BJ (cell line): ENCODE measurements around the gene CTNNA2. TPM values are rescaled to one million over a fixed set of nuclear protein-coding genes. Genes with fewer than 3 reads are reported as not detected.

Experiments
- CTCF ChIA-PET: fragments of 350-600 bp; formaldehyde crosslinking; extraction: SDS; loops from one replicate; lab custom pipeline; 2021; ENCODE audit warnings: antibody characterized with exemption, inconsistent platforms; lab: Yijun Ruan, JAX
- POLR2A ChIA-PET: fragments of 300-600 bp; sonication (Branson Sonifier 250); formaldehyde crosslinking; extraction: SDS; loops from one replicate; lab custom pipeline; 2021; ENCODE audit warnings: antibody characterized with exemption; lab: Charles Lee
- DNase-seq: peaks from one replicate; pipeline ENCODE4 v3.0.0-alpha.2; 2011; ENCODE audit warnings: low read depth
- H3K27me3 ChIP-seq: 2 replicates; pipeline ENCODE4 v1.6.0; 2011; ENCODE audit warnings: low read length; ENCODE audit not compliant: control insufficient read depth, insufficient read depth
- H3K36me3 ChIP-seq: 2 replicates; pipeline ENCODE4 v1.5.1; 2011; ENCODE audit warnings: low read length; ENCODE audit not compliant: control insufficient read depth, insufficient read depth
- H3K4me3 ChIP-seq: 2 replicates; pipeline ENCODE4 v1.5.1; 2011; ENCODE audit warnings: low read depth, mild to moderate bottlenecking, control low read depth, low read length
- polyA plus RNA-seq: library from polyadenylated mRNA; depleted of rRNA; stranded (reverse); fragments of >200 nt; gene quantifications from 2 replicates; pipeline ENCODE4 v1.2.3, GENCODE V29; 2011
- TF ChIP-seq, protein P1 (sequence below): IDR thresholded peaks from 2 replicates; pipeline ENCODE4 v1.5.1; 2011; ENCODE audit warnings: low read depth, mild to moderate bottlenecking, control low read depth, inconsistent platforms, low read length, moderate library complexity; ENCODE audit not compliant: insufficient read depth

Gene CTNNA2
- polyA plus RNA-seq, 1 experiment, result not detected

- POLR2A ChIA-PET, result no interaction called here
- no peaks in the 10 kb centered on the region for H3K36me3 ChIP-seq
- H3K27me3 ChIP-seq, result no peaks in the 10 kb centered on the region
- TF ChIP-seq, protein P1, sequence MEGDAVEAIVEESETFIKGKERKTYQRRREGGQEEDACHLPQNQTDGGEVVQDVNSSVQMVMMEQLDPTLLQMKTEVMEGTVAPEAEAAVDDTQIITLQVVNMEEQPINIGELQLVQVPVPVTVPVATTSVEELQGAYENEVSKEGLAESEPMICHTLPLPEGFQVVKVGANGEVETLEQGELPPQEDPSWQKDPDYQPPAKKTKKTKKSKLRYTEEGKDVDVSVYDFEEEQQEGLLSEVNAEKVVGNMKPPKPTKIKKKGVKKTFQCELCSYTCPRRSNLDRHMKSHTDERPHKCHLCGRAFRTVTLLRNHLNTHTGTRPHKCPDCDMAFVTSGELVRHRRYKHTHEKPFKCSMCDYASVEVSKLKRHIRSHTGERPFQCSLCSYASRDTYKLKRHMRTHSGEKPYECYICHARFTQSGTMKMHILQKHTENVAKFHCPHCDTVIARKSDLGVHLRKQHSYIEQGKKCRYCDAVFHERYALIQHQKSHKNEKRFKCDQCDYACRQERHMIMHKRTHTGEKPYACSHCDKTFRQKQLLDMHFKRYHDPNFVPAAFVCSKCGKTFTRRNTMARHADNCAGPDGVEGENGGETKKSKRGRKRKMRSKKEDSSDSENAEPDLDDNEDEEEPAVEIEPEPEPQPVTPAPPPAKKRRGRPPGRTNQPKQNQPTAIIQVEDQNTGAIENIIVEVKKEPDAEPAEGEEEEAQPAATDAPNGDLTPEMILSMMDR, result peak; percentile 43
- H3K4me3 ChIP-seq, result no peak overlapping the region
- DNase-seq, result no peak
- CTCF ChIA-PET, result interaction anchor here (0.6 to 2.7 kb wide), 9 partner anchors 8 to 201 kb away, joined by 3 to 19 read pairs (median 4); no protein-coding TSS in a partner anchor
Observed at GRCh38 chr2:79855264-79856006, 342.6 kb downstream of the CTNNA2 start.

DNA sequence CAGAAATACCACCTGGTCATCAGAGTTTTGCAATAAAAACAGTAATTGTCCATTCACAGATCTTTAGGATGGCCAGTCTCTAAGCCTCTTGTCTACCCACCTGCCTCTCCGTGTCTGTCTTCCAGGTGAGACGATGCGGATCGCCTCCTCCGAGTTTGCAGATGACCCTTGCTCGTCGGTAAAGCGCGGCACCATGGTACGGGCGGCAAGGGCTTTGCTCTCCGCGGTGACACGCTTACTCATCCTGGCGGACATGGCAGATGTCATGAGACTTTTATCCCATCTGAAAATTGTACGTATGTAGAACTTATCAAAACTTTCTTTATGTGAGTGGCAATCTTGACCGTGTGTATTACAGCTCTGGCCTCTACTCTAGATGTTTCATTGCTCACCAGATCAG, 345.0 kb downstream of the CTNNA2 start:
- H3K27me3 ChIP-seq, result no peaks in the 10 kb centered on the region
- no peak overlapping the region for H3K4me3 ChIP-seq
- POLR2A ChIA-PET, result no interaction called here
- CTCF ChIA-PET, result no interaction called here
- no peak for DNase-seq
- no peaks in the 10 kb centered on the region for H3K36me3 ChIP-seq
- TF ChIP-seq, protein P1, result no peak

- no peaks in the 10 kb centered on the region for H3K36me3 ChIP-seq
- H3K27me3 ChIP-seq, result no peaks in the 10 kb centered on the region
- ChIA-PET POLR2A (no interaction called here), CTCF (interaction anchor here (0.5 to 1.3 kb wide), 4 partner anchors 25 to 256 kb away, joined by 3 to 5 read pairs (median 3); no protein-coding TSS in a partner anchor)
- no peak overlapping the region for H3K4me3 ChIP-seq
- TF ChIP-seq, protein P1, result peak; percentile 67
- peak; percentile 1 for DNase-seq
Observed at GRCh38 chr2:79860228-79861058, 347.6 kb downstream of the CTNNA2 start.

- H3K27me3 ChIP-seq, result no peaks in the 10 kb centered on the region
- no peaks in the 10 kb centered on the region for H3K36me3 ChIP-seq
- CTCF ChIA-PET, result interaction anchor here (0.6 to 1.3 kb wide), 3 partner anchors 25 to 256 kb away, joined by 3 to 5 read pairs (median 3); no protein-coding TSS in a partner anchor
- H3K4me3 ChIP-seq, result no peak overlapping the region
- TF ChIP-seq, protein P1, result no peak
- POLR2A ChIA-PET, result no interaction called here
- DNase-seq, result no peak
Observed at GRCh38 chr2:79861059-79861374, 348.2 kb downstream of the CTNNA2 start.

DNA sequence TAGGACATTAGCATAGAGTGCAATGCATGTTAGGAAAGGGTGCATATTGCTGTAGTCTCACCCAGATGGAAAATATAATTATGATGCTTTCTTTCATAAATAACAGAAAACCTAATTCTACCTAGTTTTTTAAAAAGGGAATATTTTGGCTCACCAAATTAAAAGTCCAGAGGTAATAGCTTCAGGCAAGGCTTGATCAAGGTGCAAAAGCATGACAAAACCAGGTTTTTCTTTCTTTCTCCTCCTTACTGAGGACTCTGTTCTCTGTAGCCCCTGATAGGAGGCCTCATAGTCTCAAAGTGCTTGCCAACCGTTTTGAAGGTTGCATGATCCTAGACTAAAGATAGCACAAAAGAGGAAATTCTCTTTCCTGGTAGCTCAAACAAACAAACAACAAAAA, 349.9 kb downstream of the CTNNA2 start:
- ChIA-PET POLR2A (no interaction called here), CTCF (interaction anchor here (0.7 to 1.8 kb wide), 2 partner anchors 8 to 202 kb away, joined by 3 to 7 read pairs; no protein-coding TSS in a partner anchor)
- TF ChIP-seq, protein P1, result no peak
- Histone ChIP-seq H3K27me3 (no peaks in the 10 kb centered on the region), H3K36me3 (no peaks in the 10 kb centered on the region), H3K4me3 (no peak overlapping the region)
- no peak for DNase-seq
